GM10266 (cell line): Measurements from ENCODE around the gene RHOXF2.
"Not testable (repeated sequence)": the region's sequence is repeated elsewhere in the genome, so short reads cannot be mapped to it uniquely, and the experiment has no call there.

ENCODE experiments used
- DNase-seq: peaks from one replicate; pipeline ENCODE4 v3.0.0; 2012; ENCODE audit errors: extremely low spot score
- TF ChIP-seq, protein P1 (sequence below): IDR thresholded peaks from 2 replicates; pipeline ENCODE4 v1.5.1; 2012; ENCODE audit warnings: mild to moderate bottlenecking, low read depth; ENCODE audit not compliant: control insufficient read depth, insufficient read depth; ENCODE audit errors: missing control alignments

The RHOXF2 gene

DNA sequence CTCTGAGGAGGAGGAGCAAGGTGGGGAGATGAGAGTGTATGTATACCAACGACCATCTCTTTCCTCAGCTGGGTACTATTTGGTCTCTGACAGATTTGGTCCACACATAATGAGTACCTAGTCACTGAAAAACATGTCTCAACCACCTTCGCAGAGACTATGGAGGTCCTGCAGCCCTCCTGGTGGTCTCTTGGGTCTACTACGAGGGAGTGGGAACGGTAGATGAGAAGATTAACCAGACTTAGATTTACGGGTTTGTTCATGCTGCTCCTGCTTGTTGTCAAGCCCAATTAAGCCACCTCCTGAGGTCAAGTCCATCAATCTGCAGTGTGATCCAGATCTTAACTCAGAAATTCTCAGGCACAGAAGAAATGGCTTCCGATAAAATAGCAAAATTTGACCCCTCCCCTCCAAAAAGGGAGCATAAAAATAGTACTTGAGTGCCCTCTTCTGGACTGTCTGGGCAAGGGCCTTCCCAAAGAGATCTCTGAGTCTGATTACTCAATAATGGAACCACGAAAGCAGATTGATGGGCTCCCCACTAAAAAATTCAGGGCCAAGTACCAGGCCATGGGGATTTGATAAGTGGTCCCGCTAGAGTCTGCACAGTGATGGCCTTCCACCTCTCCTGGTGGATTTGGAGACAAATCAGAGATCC lies 38.3 kb downstream of the RHOXF2 start:
- not testable (repeated sequence) for DNase-seq

DNA sequence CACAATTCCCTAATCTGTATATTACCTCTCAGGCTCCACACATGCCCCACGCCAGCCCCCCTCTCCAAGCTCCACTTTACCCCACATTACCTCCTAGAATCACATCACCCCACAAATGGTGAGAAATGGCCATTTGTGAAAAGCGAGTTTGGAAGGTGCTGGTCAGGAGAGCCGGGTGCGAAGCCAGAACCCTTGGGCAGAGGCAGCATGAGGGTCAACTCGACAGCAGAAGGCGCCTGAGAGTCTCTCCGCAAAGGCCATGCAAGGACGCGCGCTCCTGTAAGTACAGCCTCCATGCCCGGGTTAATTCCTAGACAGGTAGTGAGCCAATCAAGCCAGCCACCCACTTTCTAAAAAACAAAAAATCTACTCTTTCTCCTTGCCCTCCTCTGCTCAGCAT lies 42.4 kb downstream of the RHOXF2 start:
- no peak for DNase-seq
- TF ChIP-seq, protein P1, sequence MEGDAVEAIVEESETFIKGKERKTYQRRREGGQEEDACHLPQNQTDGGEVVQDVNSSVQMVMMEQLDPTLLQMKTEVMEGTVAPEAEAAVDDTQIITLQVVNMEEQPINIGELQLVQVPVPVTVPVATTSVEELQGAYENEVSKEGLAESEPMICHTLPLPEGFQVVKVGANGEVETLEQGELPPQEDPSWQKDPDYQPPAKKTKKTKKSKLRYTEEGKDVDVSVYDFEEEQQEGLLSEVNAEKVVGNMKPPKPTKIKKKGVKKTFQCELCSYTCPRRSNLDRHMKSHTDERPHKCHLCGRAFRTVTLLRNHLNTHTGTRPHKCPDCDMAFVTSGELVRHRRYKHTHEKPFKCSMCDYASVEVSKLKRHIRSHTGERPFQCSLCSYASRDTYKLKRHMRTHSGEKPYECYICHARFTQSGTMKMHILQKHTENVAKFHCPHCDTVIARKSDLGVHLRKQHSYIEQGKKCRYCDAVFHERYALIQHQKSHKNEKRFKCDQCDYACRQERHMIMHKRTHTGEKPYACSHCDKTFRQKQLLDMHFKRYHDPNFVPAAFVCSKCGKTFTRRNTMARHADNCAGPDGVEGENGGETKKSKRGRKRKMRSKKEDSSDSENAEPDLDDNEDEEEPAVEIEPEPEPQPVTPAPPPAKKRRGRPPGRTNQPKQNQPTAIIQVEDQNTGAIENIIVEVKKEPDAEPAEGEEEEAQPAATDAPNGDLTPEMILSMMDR = no peak

DNA sequence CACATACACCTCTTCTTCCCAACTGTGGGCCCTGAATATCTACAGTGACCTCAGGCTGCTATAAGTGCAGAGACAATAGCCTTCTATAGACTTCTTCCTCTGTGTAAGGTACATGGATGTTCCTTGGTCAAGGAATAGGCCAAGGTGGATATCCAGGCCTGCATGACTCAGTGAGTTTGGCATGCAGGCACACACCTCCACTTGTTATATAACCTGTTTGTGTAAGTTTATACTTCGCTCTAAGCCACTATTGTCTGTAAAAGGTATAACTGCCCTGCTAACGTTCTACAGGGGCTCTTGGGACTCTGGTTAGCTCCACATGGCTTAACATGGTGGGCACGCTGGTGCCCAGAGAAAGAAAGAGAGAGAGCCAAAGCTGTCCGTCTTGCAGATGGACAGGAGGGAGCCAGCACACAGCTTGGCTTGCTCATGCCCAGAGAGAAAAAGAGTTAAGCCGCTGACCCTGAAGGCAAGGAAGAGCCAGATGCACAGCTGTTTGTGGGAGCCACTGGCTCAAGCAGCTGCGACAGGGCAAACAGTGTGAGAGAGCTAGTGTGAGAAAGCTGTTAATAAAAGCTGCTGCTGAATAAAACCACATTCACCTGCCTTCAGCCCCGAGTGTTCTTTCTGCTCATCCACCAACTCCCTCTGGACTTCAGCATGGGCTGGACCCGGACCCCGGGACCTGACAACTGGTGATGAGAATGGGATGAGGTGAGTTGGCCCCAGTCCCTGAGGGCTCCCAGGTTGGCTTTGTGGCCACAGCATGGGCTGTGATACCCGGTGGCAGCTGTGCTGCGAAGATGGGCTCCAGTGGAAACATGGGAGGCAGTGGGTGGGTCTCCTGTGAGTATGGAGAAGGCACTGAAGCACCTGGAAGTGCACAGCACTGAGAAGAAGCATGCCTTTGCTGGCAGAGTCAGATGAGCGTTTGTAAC lies 47.7 kb downstream of the RHOXF2 start:
- TF ChIP-seq, protein P1 = no peak
- no peak for DNase-seq

DNA sequence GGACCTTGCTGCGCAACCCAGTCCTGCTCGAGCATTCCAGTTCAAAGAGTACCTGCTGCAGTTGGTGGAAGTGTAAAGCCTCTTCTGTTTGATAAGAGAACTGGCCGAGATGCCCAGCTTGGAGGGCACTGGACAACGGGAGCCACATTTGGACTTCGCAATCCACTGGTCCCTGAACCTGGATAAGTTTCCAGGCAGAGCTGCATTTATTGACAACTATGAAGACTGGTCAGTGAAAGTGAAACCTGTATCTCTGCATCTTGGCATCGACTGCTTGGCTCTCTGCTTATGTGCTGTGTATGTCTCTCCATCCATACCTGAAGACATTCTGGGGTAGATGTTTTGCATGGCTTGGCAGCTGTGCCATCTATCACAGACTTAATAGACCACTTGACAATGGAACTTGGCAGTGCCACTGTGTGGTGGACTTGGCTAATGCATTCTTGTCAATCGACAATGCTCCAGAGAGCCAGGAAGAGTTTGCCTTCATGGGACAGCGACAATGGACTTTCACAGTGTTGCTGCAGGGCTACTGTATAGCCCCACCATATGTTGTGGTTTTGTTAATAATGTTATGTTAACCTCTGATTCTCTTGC lies 48.7 kb downstream of the RHOXF2 start:
- DNase-seq = no peak
- TF ChIP-seq, protein P1 = no peak

DNA sequence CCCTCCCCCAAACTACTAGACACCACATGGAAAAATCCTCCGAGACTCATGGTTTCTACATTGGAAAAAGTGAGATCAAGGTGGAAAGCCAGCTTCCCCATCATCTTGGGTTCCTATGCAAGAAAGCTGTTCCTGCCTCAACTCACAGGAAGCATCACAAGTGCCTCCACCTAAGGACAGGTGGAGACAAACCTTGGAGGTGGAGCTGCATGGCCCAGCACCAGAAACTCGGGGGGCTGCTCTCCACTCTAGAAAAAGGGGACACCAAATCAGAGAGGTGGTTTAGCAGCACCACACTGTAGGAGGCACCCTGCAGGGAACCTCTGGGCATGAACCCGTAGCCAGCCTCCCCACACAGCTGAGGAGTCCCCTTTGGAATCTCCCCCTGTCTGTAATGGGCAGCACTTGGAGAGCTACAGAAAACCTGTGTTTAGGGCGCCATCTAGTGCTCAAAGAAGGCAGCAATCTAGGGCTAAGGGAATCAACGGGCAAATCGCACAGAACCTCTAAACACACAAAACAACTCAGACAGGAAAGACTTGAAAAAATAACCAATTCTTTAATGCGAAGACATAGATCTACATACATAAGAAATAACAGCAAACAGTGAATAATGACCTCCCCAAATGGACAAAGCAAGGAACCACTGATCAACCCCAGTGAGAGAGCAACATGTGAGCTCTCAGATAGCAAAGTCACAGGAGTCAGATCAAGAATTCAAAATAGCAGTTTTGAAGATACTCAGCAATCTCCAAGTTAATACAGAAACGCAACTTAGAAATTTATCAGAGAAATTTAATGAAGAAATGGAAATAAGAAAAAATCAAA lies 55.2 kb downstream of the RHOXF2 start:
- peak; percentile 43 for DNase-seq
- TF ChIP-seq, protein P1 = peak; percentile 69
